ENCODE data around the gene ZMIZ1.
A peak's percentile ranks its signal among the peaks of the same experiment; 100 is the strongest.

ZMIZ1 gene

GRCh38 chr10:79072994-79073645, 4.4 kb downstream of the ZMIZ1 start:
- peak overlapping the region; percentile 81 for H3K23ac ChIP-seq (ENCODE audit: low read length)
- H4K5ac ChIP-seq (ENCODE audit: low read length), result no peak overlapping the region
- no peaks in the 10 kb centered on the region for H3K36me3 ChIP-seq (ENCODE audit: control insufficient read depth, insufficient read depth, low read length)
- H2AK5ac ChIP-seq (ENCODE audit: low read length), result no peak overlapping the region
- no peak overlapping the region for H3K27ac ChIP-seq (ENCODE audit: low read depth, low read length)
- H2BK120ac ChIP-seq (ENCODE audit: low read depth, low read length), result no peak overlapping the region
- H4K8ac ChIP-seq (ENCODE audit: low read depth, low read length), result no peak overlapping the region
- peaks cover 36% of the 10 kb centered on the region for H3K79me1 ChIP-seq (ENCODE audit: low read length)
- H3K4ac ChIP-seq (ENCODE audit: low read depth, low read length), result no peak overlapping the region
- no peak overlapping the region for H3K18ac ChIP-seq (ENCODE audit: low read length)
- peaks cover 88% of the 10 kb centered on the region for H3K79me2 ChIP-seq (ENCODE audit: control insufficient read depth, insufficient read depth, low read length)
- no CpG with 5 or more reads among the region's 4 CpGs for WGBS (ENCODE audit: extremely low coverage, insufficient coverage, low lambda C conversion rate)
- DNase-seq, result no peak
- peaks cover 30% of the 10 kb centered on the region for H3K4me1 ChIP-seq (ENCODE audit: control insufficient read depth, low read depth, low read length)
- no peaks in the 10 kb centered on the region for H3K27me3 ChIP-seq (ENCODE audit: insufficient read depth, low read length, poor library complexity)
- no peak overlapping the region for H2BK15ac ChIP-seq (replicated peaks; ENCODE audit: low read depth)
- H3K9ac ChIP-seq (ENCODE audit: low read length), result peak overlapping the region; percentile 26
- H3K4me3 ChIP-seq (ENCODE audit: low read length), result no peak overlapping the region
- H3K56ac ChIP-seq (ENCODE audit: low read length), result peak overlapping the region; percentile 50
- no peak overlapping the region for H2BK5ac ChIP-seq (ENCODE audit: low read length)
- H3K4me2 ChIP-seq (ENCODE audit: low read length), result no peak overlapping the region

DNA sequence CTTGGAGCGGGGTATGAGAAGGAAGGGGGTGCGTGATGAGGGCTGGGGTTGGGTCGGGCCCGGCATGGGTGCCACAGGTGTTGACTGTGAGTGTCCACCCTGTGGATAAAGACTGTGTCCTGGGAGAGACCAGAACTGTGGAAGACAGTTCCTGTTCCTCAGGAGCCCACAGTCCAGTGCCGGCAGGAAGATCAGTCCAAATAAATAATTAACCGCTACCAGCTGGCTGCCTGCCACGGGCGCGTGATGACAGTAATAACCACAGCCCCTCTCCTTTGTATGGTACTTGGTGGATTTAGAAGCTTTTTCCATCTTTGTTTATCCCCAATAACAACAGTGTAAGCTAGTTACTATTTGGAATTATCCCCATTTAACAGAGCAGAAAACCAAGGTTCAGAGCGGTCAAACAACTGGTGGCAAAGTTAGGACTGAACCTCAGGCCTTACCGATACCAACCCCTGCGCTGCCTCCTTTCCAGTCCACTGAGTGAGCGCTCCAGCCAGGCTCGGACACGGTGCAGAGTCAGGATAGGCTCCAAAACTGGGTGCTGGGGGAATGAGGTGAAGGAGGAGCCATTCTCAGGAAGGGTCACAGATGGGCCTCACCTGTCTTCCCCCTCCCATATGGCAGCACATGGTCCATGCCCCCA, 5.1 kb downstream of the ZMIZ1 start:
- Histone ChIP-seq H3K4me3 (ENCODE audit: low read length) (no peak overlapping the region), H2BK120ac (ENCODE audit: low read depth, low read length) (no peak overlapping the region), H3K56ac (ENCODE audit: low read length) (no peak overlapping the region), H3K79me1 (ENCODE audit: low read length) (peaks cover 37% of the 10 kb centered on the region), H4K5ac (ENCODE audit: low read length) (no peak overlapping the region), H3K4me2 (ENCODE audit: low read length) (no peak overlapping the region), H3K9ac (ENCODE audit: low read length) (no peak overlapping the region), H3K18ac (ENCODE audit: low read length) (no peak overlapping the region), H3K23ac (ENCODE audit: low read length) (no peak overlapping the region), H4K8ac (ENCODE audit: low read depth, low read length) (no peak overlapping the region), H3K27ac (ENCODE audit: low read depth, low read length) (no peak overlapping the region), H2AK5ac (ENCODE audit: low read length) (no peak overlapping the region), H3K79me2 (ENCODE audit: control insufficient read depth, insufficient read depth, low read length) (peaks cover 95% of the 10 kb centered on the region), H3K4me1 (ENCODE audit: control insufficient read depth, low read depth, low read length) (peaks cover 31% of the 10 kb centered on the region), H3K36me3 (ENCODE audit: control insufficient read depth, insufficient read depth, low read length) (no peaks in the 10 kb centered on the region), H2BK15ac (replicated peaks; ENCODE audit: low read depth) (no peak overlapping the region), H2BK5ac (ENCODE audit: low read length) (no peak overlapping the region), H3K27me3 (ENCODE audit: insufficient read depth, low read length, poor library complexity) (no peaks in the 10 kb centered on the region), H3K4ac (ENCODE audit: low read depth, low read length) (no peak overlapping the region)
- DNase-seq, result no peak
- WGBS (ENCODE audit: extremely low coverage, insufficient coverage, low lambda C conversion rate), result no CpG with 5 or more reads among the region's 15 CpGs

DNA sequence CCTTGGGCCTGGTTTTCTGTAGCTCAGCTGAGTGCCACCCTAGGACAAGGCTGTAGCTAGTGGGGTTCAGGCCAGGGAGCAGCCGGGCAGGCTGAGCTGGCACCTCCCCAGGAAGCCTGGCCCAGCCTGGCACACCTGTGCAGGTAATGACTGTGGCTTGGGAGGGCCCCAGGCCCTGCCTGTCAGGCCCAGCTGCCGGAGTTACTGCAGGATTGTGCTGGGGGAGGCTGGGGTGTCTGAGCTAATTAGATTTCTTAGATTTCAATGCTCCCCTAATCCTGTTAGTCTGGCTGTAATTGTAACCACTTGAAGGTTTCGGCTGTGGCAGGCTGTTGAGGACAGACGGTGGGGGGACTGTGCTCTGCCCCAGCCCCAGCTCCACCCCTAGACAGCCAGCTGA, 6.0 kb downstream of the ZMIZ1 start:
- no peak for DNase-seq
- no peaks in the 10 kb centered on the region for H3K36me3 ChIP-seq (ENCODE audit: control insufficient read depth, insufficient read depth, low read length)
- H3K9ac ChIP-seq (ENCODE audit: low read length), result peak overlapping the region; percentile 22
- no peak overlapping the region for H2BK120ac ChIP-seq (ENCODE audit: low read depth, low read length)
- peaks cover 35% of the 10 kb centered on the region for H3K4me1 ChIP-seq (ENCODE audit: control insufficient read depth, low read depth, low read length)
- H3K4me3 ChIP-seq (ENCODE audit: low read length), result no peak overlapping the region
- no peak overlapping the region for H2BK15ac ChIP-seq (replicated peaks; ENCODE audit: low read depth)
- H3K4ac ChIP-seq (ENCODE audit: low read depth, low read length), result no peak overlapping the region
- H3K4me2 ChIP-seq (ENCODE audit: low read length), result no peak overlapping the region
- H4K8ac ChIP-seq (ENCODE audit: low read depth, low read length), result no peak overlapping the region
- H3K18ac ChIP-seq (ENCODE audit: low read length), result no peak overlapping the region
- H3K23ac ChIP-seq (ENCODE audit: low read length), result no peak overlapping the region
- no peaks in the 10 kb centered on the region for H3K27me3 ChIP-seq (ENCODE audit: insufficient read depth, low read length, poor library complexity)
- WGBS (ENCODE audit: extremely low coverage, insufficient coverage, low lambda C conversion rate), result no CpG with 5 or more reads among the region's 4 CpGs
- H4K5ac ChIP-seq (ENCODE audit: low read length), result no peak overlapping the region
- H2BK5ac ChIP-seq (ENCODE audit: low read length), result no peak overlapping the region
- peak overlapping the region; percentile 0 for H3K56ac ChIP-seq (ENCODE audit: low read length)
- H3K79me2 ChIP-seq (ENCODE audit: control insufficient read depth, insufficient read depth, low read length), result peaks cover 96% of the 10 kb centered on the region
- H2AK5ac ChIP-seq (ENCODE audit: low read length), result no peak overlapping the region
- H3K27ac ChIP-seq (ENCODE audit: low read depth, low read length), result no peak overlapping the region
- H3K79me1 ChIP-seq (ENCODE audit: low read length), result peaks cover 40% of the 10 kb centered on the region

DNA sequence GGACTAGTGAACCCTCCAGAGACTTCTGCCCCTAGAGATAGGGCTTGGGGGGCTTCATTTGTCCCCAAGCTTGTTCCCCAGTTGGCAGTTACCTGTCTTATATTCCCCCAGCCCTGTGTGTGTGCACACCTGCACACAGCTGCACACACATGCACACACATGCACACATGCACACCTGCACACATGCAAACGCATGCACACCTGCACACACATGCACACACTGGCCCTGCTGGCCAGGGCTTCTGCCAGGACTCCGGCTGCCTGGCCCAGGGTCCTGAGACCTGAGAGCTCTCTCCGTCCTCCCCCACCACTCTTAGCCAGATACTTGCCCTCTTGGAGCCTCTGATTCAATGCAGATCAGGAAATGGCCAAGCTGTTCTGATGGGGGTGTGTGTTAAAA, 6.7 kb downstream of the ZMIZ1 start:
- H3K4me1 ChIP-seq (ENCODE audit: control insufficient read depth, low read depth, low read length), result peaks cover 36% of the 10 kb centered on the region
- no peaks in the 10 kb centered on the region for H3K27me3 ChIP-seq (ENCODE audit: insufficient read depth, low read length, poor library complexity)
- no peak overlapping the region for H3K4me2 ChIP-seq (ENCODE audit: low read length)
- peak overlapping the region; percentile 8 for H3K9ac ChIP-seq (ENCODE audit: low read length)
- H3K79me1 ChIP-seq (ENCODE audit: low read length), result peaks cover 40% of the 10 kb centered on the region
- no peak overlapping the region for H3K23ac ChIP-seq (ENCODE audit: low read length)
- no peaks in the 10 kb centered on the region for H3K36me3 ChIP-seq (ENCODE audit: control insufficient read depth, insufficient read depth, low read length)
- no peak overlapping the region for H4K5ac ChIP-seq (ENCODE audit: low read length)
- DNase-seq, result no peak
- H2AK5ac ChIP-seq (ENCODE audit: low read length), result no peak overlapping the region
- H3K79me2 ChIP-seq (ENCODE audit: control insufficient read depth, insufficient read depth, low read length), result peaks cover 96% of the 10 kb centered on the region
- H3K56ac ChIP-seq (ENCODE audit: low read length), result peak overlapping the region; percentile 40
- no peak overlapping the region for H4K8ac ChIP-seq (ENCODE audit: low read depth, low read length)
- WGBS (ENCODE audit: extremely low coverage, insufficient coverage, low lambda C conversion rate), result no CpG with 5 or more reads among the region's 3 CpGs
- H3K27ac ChIP-seq (ENCODE audit: low read depth, low read length), result no peak overlapping the region
- no peak overlapping the region for H3K4ac ChIP-seq (ENCODE audit: low read depth, low read length)
- H2BK15ac ChIP-seq (replicated peaks; ENCODE audit: low read depth), result no peak overlapping the region
- H2BK120ac ChIP-seq (ENCODE audit: low read depth, low read length), result no peak overlapping the region
- H3K18ac ChIP-seq (ENCODE audit: low read length), result no peak overlapping the region
- H2BK5ac ChIP-seq (ENCODE audit: low read length), result no peak overlapping the region
- no peak overlapping the region for H3K4me3 ChIP-seq (ENCODE audit: low read length)

DNA sequence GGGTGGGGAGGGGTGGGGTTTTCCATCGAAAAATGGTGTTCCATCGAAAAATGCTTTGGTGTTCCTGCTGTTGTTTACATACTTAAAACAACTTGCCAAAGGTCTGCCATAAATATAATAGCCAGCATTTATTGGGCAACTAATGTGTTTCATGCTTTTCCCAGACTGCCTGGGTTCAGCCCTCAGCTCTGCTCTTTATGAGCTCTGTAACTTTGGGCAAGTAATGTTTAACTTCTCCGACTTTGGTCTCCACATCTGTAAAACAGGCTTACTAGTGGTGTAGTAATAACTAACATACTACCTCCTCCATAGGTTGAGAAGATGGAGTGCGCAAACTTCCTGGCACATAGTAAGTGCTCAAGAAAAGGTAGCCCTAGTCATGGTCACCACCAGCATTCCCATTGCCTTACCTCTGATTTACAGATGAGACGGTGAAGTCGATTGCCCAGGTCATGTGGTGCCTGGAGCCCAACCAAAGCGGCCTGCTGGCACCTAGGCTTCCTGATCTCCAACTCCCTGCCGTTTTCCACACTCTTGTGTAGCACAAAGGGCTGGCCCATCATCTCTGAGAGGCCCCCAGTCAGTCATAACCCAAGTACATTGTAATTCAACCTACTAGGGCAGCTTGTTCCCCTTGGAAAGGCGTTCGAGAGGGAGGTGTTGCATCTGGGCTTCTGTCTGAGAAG, 8.9 kb downstream of the ZMIZ1 start:
- Histone ChIP-seq H3K79me2 (ENCODE audit: control insufficient read depth, insufficient read depth, low read length) (peaks cover 97% of the 10 kb centered on the region), H2BK15ac (replicated peaks; ENCODE audit: low read depth) (no peak overlapping the region), H2BK120ac (ENCODE audit: low read depth, low read length) (no peak overlapping the region), H3K36me3 (ENCODE audit: control insufficient read depth, insufficient read depth, low read length) (no peaks in the 10 kb centered on the region), H3K27ac (ENCODE audit: low read depth, low read length) (no peak overlapping the region), H3K4ac (ENCODE audit: low read depth, low read length) (no peak overlapping the region), H3K9ac (ENCODE audit: low read length) (no peak overlapping the region), H3K56ac (ENCODE audit: low read length) (no peak overlapping the region), H3K18ac (ENCODE audit: low read length) (no peak overlapping the region), H2AK5ac (ENCODE audit: low read length) (no peak overlapping the region), H3K4me3 (ENCODE audit: low read length) (no peak overlapping the region), H3K4me1 (ENCODE audit: control insufficient read depth, low read depth, low read length) (peaks cover 26% of the 10 kb centered on the region), H2BK5ac (ENCODE audit: low read length) (no peak overlapping the region), H4K8ac (ENCODE audit: low read depth, low read length) (no peak overlapping the region), H3K79me1 (ENCODE audit: low read length) (peaks cover 51% of the 10 kb centered on the region), H3K4me2 (ENCODE audit: low read length) (no peak overlapping the region), H4K5ac (ENCODE audit: low read length) (no peak overlapping the region), H3K23ac (ENCODE audit: low read length) (no peak overlapping the region), H3K27me3 (ENCODE audit: insufficient read depth, low read length, poor library complexity) (no peaks in the 10 kb centered on the region)
- WGBS (ENCODE audit: extremely low coverage, insufficient coverage, low lambda C conversion rate), result no CpG with 5 or more reads among the region's 10 CpGs
- no peak for DNase-seq

Measured in mesendoderm (in vitro differentiated cells).